Skeletal muscle satellite cell (primary cell): Measurements from ENCODE around the gene TMEM176B.

ENCODE experiments used
- H3K27me3 ChIP-seq: 2 replicates; pipeline ENCODE4 v1.7.0; 2013; ENCODE audit warnings: low read length; ENCODE audit not compliant: control insufficient read depth, insufficient read depth
- H3K36me3 ChIP-seq: 2 replicates; pipeline ENCODE4 v1.7.0; 2013; ENCODE audit warnings: mild to moderate bottlenecking, control low read depth, low read length; ENCODE audit not compliant: insufficient read depth
- H3K4me1 ChIP-seq: 2 replicates; pipeline ENCODE4 v1.7.0; 2013; ENCODE audit warnings: low read length; ENCODE audit not compliant: control insufficient read depth, insufficient read depth
- H3K4me2 ChIP-seq: 2 replicates; pipeline ENCODE4 v1.7.0; 2013; ENCODE audit warnings: mild to moderate bottlenecking, low read length
- H3K4me3 ChIP-seq: 2 replicates; pipeline ENCODE4 v1.7.0; 2013; ENCODE audit warnings: low read length
- H3K9ac ChIP-seq: 2 replicates; pipeline ENCODE4 v1.7.0; 2013; ENCODE audit warnings: mild to moderate bottlenecking, low read depth, low read length, moderate library complexity
- H3K9me3 ChIP-seq: replicated peaks from 2 replicates; pipeline ENCODE4 v1.7.0; 2013; ENCODE audit warnings: mild to moderate bottlenecking, control low read depth, low read length

TMEM176B gene

GRCh38 chr7:150756166-150756565 lies 44.0 kb downstream of the TMEM176B start:
- Histone ChIP-seq H3K9ac (no peak overlapping the region), H3K4me3 (no peak overlapping the region)

GRCh38 chr7:150755473-150756099 lies 44.6 kb downstream of the TMEM176B start:
- H3K4me2 ChIP-seq, result no peak overlapping the region
- no peaks in the 10 kb centered on the region for H3K4me1 ChIP-seq
- H3K9ac ChIP-seq, result no peak overlapping the region
- no peaks in the 10 kb centered on the region for H3K27me3 ChIP-seq
- H3K36me3 ChIP-seq, result no peaks in the 10 kb centered on the region
- H3K4me3 ChIP-seq, result no peak overlapping the region
- H3K9me3 ChIP-seq, result no peaks in the 10 kb centered on the region

More at GRCh38 chr7:150756166-150756565, 44.0 kb downstream of the TMEM176B start:
- Histone ChIP-seq H3K36me3 (no peaks in the 10 kb centered on the region), H3K4me2 (no peak overlapping the region), H3K4me1 (no peaks in the 10 kb centered on the region), H3K27me3 (no peaks in the 10 kb centered on the region), H3K9me3 (no peaks in the 10 kb centered on the region)

- no peaks in the 10 kb centered on the region for H3K4me1 ChIP-seq
- H3K9ac ChIP-seq, result no peak overlapping the region
- H3K4me3 ChIP-seq, result no peak overlapping the region
Observed at GRCh38 chr7:150754951-150755350, 45.2 kb downstream of the TMEM176B start.

DNA sequence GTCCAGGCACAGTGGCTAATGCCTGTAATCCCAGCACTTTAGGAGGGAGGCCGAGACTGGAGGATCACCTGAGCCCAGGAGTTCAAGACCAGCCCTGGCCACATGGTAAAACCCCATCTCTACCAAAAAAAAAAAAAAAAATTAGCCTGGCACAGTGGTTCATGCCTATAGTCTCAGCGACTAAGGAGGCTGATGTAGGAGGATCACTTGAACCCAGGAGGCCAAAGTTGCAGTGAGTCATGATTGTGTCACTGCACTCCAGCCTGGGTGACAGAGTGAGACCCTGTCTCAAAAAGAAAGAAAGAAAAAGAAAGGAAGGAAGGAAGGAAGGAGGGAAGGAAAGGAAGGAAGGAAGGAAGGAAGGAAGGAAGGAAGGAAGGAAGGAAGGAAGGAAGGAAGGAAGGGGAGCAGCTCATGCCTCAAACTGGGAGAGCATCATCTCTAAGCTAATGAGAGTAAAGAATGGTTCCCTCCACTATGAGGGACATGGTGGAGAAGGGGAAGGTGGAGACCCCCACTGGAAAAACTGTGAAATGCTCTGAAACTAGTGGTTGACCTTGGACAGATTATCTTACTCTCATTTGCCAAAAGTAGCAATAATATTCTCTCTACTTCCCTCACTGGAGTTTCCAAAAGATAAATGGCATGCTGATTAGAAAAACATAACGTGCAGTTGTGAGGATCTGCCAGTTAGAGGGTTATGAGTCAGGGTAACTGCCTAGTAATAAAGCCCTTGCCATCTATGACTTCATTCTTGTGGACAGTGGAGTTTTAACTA lies 46.1 kb downstream of the TMEM176B start:
- Histone ChIP-seq H3K4me2 (no peak overlapping the region), H3K9ac (no peak overlapping the region), H3K36me3 (no peaks in the 10 kb centered on the region), H3K9me3 (no peaks in the 10 kb centered on the region), H3K4me1 (no peaks in the 10 kb centered on the region), H3K27me3 (no peaks in the 10 kb centered on the region), H3K4me3 (no peak overlapping the region)

More at GRCh38 chr7:150754951-150755350, 45.2 kb downstream of the TMEM176B start:
- no peaks in the 10 kb centered on the region for H3K36me3 ChIP-seq
- H3K9me3 ChIP-seq, result no peaks in the 10 kb centered on the region
- no peaks in the 10 kb centered on the region for H3K27me3 ChIP-seq
- no peak overlapping the region for H3K4me2 ChIP-seq

- Histone ChIP-seq H3K9me3 (no peaks in the 10 kb centered on the region), H3K4me3 (no peak overlapping the region), H3K4me1 (no peaks in the 10 kb centered on the region), H3K27me3 (no peaks in the 10 kb centered on the region), H3K36me3 (no peaks in the 10 kb centered on the region), H3K9ac (no peak overlapping the region), H3K4me2 (no peak overlapping the region)
Observed at GRCh38 chr7:150753239-150753638, 46.9 kb downstream of the TMEM176B start.

DNA sequence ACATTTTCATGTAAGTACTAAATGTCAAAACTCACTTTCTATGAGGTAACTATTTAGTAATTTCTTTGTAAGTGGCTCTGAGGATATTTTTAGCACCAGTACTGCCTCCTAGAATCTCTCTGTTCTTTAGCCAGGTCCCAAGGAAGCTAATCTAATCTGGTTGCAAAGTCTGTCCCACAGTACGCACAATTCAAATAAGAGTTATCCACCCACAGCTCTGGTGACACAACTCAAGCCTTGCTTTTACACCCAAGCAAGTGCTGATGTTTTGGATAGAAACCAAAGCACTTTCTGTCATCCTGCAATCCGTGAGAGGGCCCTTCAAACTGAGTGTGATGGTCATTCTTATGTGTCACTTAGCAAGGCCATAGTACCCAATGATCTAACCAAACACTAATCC lies 48.5 kb downstream of the TMEM176B start:
- Histone ChIP-seq H3K9ac (no peak overlapping the region), H3K9me3 (no peaks in the 10 kb centered on the region), H3K4me1 (no peaks in the 10 kb centered on the region), H3K4me2 (no peak overlapping the region), H3K36me3 (no peaks in the 10 kb centered on the region), H3K4me3 (no peak overlapping the region), H3K27me3 (no peaks in the 10 kb centered on the region)

- no peak overlapping the region for H3K4me3 ChIP-seq
- H3K27me3 ChIP-seq, result no peaks in the 10 kb centered on the region
- H3K36me3 ChIP-seq, result no peaks in the 10 kb centered on the region
- H3K4me1 ChIP-seq, result no peaks in the 10 kb centered on the region
- no peak overlapping the region for H3K4me2 ChIP-seq
- no peaks in the 10 kb centered on the region for H3K9me3 ChIP-seq
- no peak overlapping the region for H3K9ac ChIP-seq
Observed at GRCh38 chr7:150748376-150748775, 51.8 kb downstream of the TMEM176B start.

DNA sequence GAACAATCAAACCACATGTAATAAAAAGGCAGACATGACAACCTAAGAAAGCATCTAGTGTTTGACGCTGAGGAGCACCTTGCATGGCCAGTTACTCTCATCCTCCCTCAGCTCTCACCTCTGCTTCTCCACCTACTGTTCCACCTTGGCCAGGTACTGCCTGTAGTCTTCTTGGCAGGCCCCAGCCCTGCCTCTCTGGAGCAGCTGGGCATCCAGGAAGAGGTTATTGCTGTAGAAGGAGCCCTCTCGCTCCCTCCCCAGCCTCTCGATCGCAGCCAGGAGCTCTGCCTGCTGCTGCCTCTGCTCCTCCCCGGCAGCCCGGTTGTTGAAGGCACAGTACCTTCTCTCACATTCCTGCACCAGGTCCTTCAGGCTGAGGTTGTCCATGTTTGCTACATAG lies 53.2 kb downstream of the TMEM176B start:
- no peaks in the 10 kb centered on the region for H3K9me3 ChIP-seq
- no peaks in the 10 kb centered on the region for H3K36me3 ChIP-seq
- no peak overlapping the region for H3K9ac ChIP-seq
- no peak overlapping the region for H3K4me3 ChIP-seq
- no peaks in the 10 kb centered on the region for H3K27me3 ChIP-seq
- H3K4me2 ChIP-seq, result no peak overlapping the region
- H3K4me1 ChIP-seq, result no peaks in the 10 kb centered on the region

GRCh38 chr7:150745876-150746275 lies 54.3 kb downstream of the TMEM176B start:
- H3K27me3 ChIP-seq, result no peaks in the 10 kb centered on the region
- no peaks in the 10 kb centered on the region for H3K4me1 ChIP-seq

DNA sequence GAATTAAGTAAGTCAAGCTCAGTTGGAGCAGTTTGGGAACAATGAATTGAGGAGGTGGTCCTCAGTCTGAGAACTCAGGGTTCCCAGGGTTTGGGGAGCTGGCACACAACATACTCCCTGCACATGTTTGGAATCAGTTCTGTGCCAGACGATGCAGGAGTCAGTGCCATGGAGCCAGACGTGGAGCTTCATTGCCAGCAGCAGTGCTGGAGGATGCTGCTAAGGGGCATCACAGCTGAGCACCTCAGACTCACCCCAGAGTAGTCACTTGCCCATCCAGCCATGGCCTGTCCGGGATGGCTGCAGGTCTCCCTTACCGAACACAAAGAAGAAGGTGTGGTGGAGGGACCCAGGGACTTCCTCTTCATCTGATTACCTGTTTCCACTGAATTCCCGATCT lies 55.1 kb downstream of the TMEM176B start:
- Histone ChIP-seq H3K9me3 (no peaks in the 10 kb centered on the region), H3K4me3 (no peak overlapping the region), H3K27me3 (no peaks in the 10 kb centered on the region), H3K4me2 (no peak overlapping the region), H3K4me1 (no peaks in the 10 kb centered on the region), H3K36me3 (no peaks in the 10 kb centered on the region), H3K9ac (no peak overlapping the region)

More at GRCh38 chr7:150745876-150746275, 54.3 kb downstream of the TMEM176B start:
- no peaks in the 10 kb centered on the region for H3K9me3 ChIP-seq
- no peaks in the 10 kb centered on the region for H3K36me3 ChIP-seq
- H3K4me2 ChIP-seq, result no peak overlapping the region
- H3K4me3 ChIP-seq, result no peak overlapping the region
- H3K9ac ChIP-seq, result no peak overlapping the region

DNA sequence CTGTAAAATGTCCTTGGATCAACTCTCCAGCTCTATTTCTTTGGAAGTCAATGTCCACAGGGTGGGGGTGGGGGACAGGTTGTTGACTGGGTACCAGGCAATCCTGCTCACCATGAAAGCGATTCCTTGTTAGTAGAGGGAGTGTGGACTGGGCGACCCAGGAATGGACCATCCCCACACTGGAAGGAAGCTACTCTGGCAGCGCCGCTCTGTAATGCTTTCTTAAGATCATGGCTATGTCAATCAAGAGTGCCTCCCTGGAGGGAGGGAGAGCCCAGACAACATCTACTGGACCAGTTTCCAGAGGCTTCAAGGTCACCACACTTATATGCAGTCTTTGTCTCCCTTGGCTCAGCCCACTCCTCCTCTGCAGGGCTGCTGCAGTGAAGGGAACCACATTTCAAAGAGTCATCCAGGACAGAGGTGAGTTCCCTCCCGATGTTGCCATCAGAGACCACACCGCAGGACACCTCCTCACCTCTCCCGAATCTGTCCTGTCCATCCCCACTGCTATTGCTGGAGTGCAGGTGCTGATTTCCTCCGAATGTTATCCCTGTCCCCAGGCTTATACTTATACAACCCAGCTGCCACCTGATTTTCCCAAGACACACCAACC lies 56.0 kb downstream of the TMEM176B start:
- no peaks in the 10 kb centered on the region for H3K36me3 ChIP-seq

More for the DNA sequence above, 56.0 kb downstream of the TMEM176B start:
- no peaks in the 10 kb centered on the region for H3K9me3 ChIP-seq
- H3K4me3 ChIP-seq, result no peak overlapping the region
- no peak overlapping the region for H3K4me2 ChIP-seq
- no peaks in the 10 kb centered on the region for H3K27me3 ChIP-seq
- no peaks in the 10 kb centered on the region for H3K4me1 ChIP-seq
- H3K9ac ChIP-seq, result no peak overlapping the region
